ENCODE measurements around the gene SPAAR.
"Not testable (repeated sequence)": the region's sequence is repeated elsewhere in the genome, so short reads cannot be mapped to it uniquely, and the experiment has no call there.

SPAAR gene

DNA sequence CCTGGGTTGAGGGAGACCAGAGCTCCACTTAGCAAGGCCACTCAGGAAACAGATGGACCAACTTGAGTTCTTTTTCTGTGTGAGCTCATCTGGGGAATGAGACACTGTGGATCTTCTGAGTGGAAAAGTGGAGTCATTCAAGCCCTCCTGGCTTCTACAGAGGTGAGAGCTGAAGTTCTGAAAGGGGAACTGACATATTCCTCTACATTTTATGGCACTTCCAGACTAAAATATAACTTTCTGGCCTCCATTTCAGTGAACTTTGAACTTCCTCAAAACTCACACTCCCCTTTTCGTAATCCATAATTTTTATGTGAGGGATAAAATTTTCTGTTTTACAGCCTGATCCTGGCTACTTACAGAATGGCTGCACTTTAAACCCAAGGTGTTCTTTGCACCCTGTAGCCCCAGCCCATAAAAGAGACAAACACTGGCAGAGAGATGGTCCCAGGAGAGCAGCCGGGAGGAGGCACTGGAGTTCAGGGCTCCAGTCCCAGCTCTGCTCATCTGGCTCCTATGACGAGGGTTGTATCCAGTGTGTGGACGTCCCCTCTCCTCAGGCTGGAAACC lies 10.8 kb downstream of the SPAAR start:
- no peak overlapping the region for H3K4me3 ChIP-seq (ENCODE audit: low read depth, low read length)

DNA sequence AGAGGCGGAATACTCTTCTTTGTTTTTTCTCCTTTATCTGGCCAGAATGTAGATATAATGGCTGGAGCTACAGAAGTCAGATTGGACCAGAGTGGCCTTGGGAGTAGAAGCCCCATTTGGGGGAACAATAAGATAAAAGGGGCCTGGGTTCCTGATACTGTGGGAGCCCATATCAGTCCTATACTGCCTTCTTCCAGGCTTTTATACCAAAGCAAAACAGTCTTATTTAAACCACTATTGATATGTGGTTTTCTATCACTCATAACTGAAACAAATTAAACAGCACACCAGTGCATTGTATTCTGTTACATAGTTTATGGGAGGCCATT lies 14.3 kb downstream of the SPAAR start:
- H3K4me3 ChIP-seq (ENCODE audit: low read depth, low read length), result no peak overlapping the region

DNA sequence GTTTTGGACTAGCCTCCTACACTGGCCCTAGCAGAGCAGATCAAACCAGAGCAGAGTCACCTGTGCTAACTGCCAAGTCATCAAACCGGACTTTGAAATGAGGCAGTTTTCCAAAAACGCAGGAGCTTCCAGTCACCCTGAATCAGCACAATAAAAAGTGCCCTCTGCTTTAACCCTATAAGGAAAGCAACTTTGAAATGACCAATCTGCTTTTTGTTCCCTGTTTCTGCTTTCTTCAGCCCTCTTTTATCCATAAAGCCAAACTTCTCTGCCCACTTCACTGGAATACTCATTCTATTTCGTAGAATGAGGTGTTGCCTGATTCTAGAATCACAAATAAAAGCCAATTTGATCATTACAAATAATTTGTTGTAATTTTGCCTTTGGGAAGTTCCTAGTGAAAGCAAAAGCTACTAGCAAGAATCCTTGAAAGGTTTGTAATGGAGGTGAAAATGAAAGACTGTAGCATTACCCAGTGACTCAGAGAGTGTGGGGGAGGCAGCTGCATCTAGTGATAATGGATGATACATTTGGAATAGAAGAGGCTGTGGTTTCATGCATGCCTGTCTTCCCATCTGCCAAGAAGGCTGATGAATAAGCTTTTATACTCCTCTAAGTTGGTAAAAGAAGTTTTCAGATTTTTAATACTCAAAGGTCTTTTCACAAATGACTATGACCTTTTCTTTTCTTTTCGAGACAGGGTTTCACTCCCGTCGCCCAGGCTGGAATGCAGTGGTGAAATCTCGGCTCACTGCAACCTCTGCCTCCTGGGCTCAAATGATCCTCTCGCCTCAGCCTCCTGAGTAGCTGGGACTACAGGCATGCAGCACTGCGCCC lies 14.9 kb downstream of the SPAAR start:
- no peak overlapping the region for H3K4me3 ChIP-seq (ENCODE audit: low read depth, low read length)

DNA sequence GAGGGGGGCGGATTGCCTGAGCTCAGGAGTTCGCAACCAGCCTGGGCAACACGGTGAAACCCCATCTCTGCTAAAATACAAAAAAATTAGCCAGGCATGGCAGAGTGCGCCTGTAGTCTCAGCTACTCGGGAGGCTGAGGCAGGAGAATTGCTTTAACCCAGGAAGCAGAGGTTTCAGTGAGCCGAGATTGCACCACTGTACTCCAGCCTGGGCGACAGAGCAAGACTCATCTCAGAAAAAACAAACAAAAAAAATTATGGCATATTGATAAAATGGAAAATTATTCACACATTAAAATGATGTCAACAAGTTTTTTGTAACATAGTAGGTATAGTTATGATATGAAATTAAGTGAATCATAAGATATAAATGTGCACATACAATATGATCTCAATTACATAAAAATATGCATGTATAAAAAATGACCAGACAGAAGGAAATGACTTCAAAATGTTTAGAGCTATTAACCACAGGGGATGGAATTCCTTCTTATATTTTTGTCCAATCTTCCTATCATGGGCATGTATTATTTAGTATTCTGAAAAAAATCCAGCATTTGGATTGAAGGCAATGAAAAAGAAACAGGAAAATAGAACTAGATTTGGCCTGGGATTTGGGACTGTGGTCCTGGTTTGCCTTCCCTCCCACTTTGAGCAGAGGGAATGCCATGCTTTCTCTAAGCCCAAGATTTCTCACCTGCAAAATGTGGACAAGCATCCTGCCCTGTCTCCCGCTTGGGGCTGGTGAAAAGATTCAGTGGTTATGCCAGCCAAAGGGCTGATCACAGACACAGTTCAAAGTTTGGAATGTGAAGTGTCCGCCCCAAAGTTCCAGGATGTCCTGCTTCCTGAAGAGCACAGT lies 19.5 kb downstream of the SPAAR start:
- H3K4me3 ChIP-seq (ENCODE audit: low read depth, low read length), result no peak overlapping the region

DNA sequence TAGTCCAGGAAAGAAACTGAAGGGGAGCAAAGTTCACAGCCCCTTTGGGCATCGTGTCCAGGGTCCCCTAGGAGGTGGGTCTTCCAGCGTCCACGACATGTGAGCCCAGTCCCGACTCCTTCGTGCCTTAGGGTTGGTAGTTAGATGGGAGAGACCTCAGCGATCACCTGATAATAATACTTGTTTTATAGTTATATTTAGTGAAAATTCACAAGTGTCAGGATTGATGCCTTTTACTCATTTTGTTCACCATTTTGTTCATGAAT lies 20.1 kb downstream of the SPAAR start:
- no peak overlapping the region for H3K4me3 ChIP-seq (ENCODE audit: low read depth, low read length)

DNA sequence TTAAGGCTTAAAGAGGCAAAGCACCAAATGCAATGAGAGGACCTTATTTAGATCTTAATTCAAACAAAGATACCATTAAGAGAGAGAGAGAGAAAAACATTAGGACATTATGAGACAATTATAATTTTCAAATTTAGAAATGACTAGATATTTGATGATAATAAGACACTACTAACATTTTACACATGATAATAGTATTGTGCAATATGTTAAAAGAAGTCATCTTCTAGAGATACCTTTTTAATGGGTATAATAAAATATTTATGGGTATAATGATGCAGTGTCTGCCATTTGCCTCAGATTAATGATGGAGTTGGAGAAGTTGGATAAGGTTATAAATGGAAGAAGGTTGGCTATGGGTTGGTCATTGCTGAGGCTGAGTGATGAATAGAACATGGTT lies 21.2 kb downstream of the SPAAR start:
- H3K4me3 ChIP-seq (ENCODE audit: low read depth, low read length), result no peak overlapping the region

DNA sequence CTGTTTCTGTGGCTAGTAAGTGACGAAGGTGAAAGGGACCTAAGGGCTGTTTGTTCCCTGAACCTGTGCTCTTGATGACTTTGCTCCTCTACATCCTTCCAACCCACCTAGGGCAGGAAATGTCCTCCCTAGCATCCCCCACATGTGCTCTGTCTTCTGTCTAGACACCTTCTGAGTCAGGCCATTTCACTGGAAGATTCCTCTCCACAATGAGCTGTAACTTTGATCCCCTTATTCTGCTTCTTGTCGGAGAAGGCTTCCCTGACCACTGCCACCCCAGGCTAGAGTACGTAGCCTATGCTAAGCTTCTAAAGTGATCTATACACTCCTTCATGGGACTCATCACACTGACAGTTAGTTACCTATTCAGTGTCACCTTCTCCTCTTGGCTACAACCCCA lies 21.7 kb downstream of the SPAAR start:
- H3K4me3 ChIP-seq (ENCODE audit: low read depth, low read length), result no peak overlapping the region

DNA sequence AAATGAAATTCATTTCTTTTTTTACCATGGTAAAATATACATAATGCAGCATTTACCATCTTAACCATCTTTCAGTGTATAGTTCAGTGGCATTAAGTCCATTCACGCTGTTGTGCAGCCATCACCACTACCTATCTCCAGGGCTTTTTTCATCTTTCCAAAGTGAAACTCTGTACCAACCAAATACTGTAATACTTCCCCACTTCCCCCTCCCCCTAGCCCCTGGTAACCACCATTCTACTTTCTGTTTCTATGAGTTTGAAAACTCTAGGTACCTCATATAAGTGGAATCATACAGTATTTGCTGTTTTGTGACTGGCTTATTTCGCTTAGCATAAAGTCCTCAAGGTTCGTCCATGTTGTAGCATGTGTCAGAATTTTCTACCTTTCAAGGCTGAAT lies 23.4 kb downstream of the SPAAR start:
- no peak overlapping the region for H3K4me3 ChIP-seq (ENCODE audit: low read depth, low read length)

DNA sequence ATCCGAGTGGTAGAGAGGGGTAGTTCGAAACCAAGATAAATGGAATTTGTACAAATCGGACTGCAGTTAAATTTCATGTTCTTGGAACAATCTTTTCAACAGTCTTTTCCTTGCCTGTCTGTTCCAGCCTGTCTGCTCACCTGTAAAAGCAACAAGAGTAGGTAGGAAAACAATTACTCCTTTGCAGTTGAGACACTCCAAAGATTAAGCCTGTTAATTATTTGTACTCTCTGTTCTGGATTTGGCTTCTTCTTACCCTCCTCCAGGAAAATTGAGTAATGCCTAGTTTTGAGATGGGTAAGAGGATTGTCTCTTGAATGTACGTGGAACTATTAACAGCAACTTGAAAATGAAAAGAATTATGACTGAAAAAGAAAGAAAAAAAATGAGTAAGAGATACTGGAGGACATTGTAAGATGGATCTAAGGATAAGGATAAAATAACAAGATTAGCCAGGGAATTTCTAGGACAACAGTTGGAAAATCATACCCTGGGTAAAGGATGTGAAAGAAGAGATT lies 24.3 kb downstream of the SPAAR start:
- H3K4me3 ChIP-seq (ENCODE audit: low read depth, low read length), result no peak overlapping the region

DNA sequence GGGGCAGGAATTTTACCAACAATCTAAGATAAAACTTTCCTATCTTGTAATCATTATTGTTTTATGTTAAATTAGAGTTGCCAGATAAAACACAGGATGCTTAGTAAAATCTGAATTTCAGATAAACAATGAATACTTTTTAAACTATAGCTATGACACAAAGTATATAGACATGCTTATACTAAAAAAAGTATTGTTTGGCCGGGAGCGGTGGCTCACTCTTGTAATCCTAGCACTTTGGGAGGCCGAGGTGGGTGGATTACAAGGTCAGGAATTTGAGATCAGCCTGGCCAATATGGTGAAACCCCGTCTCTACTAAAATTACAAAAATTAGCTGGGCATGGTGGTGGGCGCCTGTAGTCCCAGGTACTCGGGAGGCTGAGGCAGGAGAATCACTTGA lies 24.8 kb downstream of the SPAAR start:
- H3K4me3 ChIP-seq (ENCODE audit: low read depth, low read length), result not testable (repeated sequence)

DNA sequence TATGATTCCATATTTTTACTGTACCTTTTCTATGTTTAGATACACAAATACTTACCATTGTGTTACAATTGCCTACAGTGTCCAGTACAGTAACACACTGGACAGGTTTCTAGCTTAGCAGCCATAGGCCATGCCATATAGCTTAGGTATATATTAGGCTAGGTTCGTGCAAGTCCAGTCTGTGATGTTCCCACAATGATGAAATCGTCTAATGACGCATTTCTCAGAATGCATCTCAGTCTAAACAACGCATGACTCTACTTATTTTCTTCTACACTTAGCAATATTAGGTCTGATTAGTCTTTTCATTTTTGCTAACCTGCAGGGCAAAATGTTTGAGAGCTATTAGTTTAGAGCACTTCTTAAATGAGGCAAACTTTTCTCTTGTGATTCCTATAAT lies 26.0 kb downstream of the SPAAR start:
- H3K4me3 ChIP-seq (ENCODE audit: low read depth, low read length), result no peak overlapping the region

DNA sequence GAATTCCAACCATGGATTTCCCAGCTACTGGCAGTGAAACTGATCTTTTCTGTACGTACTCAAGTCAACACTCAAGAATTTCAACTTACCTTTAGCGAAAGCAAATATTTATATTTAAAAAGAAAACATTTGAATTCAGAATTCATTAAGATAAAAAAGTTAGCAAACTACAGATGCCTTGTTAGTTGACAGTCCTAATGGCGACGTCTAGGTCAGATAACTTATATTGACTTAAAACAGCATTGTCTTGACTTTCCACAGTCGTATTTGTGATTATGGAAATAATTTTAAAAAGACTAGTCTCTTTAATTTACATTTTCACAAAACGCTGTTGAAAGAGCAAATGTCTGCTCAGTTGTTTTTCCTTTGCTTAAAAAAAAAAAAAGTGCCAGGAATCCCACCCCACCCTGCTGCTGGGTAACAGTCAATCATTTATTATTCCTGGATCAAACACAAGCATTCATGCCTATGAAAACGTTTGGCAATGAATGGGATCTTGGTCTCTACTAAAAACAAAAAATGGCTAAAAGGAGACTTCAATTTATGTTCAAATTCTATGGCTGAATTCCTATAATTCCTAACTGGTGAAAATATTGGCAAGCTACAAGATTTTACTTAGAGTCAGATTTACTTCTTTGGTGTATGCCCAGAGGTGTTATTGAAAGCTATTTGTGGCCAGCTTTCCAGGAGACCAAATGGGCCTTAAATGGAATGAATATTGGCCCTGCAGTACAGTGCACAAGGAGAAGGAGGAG lies 26.6 kb downstream of the SPAAR start:
- no peak overlapping the region for H3K4me3 ChIP-seq (ENCODE audit: low read depth, low read length)

DNA sequence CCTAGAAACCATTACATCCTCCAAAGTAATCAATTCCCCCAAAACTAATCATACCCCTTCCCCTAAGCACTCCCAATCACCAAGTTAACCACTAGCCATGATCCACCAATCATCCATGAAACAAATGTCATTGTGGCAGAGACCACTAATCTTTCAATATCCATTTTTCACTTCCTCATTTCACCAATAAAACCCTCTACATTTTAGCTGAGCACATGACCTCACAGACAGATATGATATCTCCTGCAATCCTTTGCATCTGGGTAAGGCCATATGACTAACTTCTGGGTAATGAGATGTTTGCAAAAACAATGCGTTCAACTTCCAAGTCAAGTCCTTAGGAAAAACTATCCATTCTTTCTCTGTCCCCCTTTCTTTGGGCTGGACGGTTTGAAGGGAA lies 27.9 kb downstream of the SPAAR start:
- no peak overlapping the region for H3K4me3 ChIP-seq (ENCODE audit: low read depth, low read length)

DNA sequence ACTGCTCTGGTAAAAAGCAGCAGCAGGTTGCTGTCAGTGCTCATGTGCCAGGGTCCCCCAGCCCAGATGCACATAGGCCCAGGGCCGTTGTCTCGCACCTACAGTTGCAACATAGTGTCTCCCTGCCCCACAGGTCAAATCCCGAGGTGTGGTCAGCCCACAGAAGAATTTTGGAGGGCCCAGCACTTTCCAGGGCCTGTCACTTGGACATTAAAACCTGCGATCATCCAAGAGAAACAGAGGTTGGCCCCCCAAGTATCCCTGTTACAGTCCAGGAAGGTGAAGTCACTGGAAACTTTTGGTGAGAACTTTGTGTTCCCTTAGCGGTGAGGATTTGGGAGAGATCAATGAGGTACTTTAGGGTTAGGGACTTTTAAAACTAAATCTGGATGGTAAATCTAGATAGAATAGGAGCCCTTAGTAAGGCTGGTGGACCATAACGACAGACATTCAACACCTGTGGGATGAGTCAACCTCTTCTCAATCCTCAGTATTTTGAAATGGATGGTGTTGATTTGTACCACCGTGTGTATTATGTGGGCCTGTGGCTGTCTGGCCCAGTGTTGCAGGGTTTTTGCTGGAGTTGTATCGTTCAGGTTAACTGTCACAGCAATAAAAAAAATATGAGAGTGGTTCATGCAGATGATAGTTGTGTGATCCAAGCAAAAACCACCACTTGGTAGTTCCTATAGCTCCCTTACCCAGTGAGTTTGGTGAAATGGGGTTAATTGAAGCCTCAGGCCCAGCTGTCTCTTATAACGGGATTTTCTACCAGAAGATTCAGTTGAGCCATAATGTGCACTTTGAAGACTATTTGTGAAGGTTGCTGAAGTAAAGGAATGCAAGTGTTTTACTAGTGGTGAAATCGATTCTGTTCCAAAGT lies 29.4 kb downstream of the SPAAR start:
- no peak overlapping the region for H3K4me3 ChIP-seq (ENCODE audit: low read depth, low read length)

DNA sequence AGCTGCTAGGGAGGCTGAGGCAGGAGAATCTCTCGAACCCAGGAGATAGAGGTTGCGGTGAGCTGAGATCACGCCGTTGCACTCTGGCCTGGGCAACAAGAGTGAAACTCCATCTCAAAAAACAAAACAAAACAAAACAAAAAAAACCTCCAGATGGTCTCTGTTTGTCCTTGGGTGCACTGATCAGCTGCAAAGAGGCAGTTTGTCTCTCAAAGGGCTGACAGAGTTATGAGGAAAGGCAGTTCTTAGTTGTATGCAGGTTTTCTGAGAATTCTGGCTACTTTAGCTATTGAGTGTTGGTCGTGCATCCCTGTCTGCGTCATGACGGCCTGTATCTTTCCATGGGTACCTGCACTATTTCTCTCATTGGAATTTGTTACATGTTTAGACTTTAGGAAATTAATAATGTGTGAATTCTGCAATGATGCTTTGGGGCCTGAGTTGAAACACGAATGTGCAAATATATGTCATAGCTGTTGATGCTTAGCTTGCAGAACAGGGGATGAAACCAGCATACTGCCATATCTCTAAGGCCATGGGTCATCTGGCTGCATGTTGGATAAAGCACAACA lies 30.5 kb downstream of the SPAAR start:
- H3K4me3 ChIP-seq (ENCODE audit: low read depth, low read length), result no peak overlapping the region

DNA sequence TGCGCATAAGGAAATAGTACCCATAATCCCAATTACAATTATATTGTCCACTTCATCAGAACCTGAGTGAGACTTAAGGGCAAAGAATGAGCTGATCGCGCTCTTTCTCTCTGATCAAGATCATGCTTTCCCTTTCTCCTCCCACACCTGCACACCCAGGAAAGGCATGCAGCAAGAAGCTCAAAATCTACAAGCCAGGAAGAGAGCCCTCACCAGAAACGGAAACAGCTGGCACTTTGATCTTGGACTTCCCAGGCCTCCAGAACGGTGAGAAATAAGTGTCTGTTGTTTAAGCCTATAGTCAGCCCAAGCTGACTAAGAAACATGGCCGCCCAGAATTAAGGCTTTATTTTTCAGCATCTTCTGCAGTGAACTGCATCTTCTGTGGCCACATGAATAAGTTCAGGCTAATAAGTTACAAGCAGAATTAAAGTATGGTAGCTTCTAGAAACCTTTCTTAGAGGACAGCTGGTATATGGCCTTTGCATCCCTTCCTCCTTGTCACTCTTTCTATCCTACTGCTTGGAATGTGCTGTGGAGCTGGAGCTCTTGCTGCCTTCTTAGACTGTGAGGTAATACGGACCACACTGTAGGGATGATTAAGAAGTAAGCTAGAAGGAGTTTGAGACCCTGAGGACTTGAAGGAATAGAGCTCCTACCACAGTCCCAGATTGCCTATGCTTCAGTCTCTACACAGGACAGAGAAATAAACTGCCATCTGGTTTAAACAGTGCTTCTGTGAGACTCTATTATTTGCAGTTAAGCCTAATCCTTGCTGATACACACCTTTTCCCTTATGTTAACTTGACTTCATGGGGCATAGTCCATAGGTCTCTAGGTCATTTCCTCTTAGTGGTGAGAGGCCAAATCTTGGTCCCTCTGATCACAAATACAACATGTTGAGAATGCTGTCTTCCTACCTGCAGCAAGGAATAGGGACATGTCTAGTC lies 31.4 kb downstream of the SPAAR start:
- no peak overlapping the region for H3K4me3 ChIP-seq (ENCODE audit: low read depth, low read length)

DNA sequence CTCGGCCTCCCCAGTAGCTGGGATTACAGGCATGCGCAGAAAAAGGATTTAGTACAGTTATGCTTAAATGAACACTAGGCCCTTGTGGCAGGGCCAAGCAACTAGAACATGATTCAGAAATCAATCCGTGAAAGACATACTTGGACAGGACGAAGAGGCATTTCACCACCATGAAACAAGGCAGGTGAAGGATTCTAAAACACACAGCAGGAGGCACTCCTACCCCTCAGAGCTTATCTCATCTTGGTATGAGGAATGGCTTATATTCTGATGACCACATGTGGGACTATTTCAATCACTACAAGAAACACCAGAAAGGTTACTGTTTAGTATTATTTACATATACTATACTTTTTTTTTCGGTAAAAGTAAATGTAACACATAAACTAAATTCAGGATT lies 33.0 kb downstream of the SPAAR start:
- no peak overlapping the region for H3K4me3 ChIP-seq (ENCODE audit: low read depth, low read length)

DNA sequence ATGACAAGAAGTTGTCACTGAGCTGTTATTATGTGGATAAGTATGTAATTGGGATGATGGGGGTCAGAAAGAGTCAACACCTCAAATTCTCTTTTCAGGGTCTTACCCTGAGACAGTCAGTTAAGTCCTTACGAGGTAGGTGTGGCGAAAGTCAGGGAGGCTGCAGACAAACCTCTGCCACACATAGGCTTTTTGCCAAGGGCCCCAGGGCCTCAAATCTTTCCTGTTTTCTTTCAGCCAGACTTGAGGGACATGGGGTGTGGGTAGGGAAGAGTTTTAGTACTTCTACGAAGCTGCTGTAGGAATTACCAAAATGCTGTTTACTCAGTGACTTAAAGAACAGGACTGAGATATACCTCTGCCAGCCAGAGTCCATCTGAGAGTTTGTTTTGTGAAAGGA lies 34.9 kb downstream of the SPAAR start:
- no peak overlapping the region for H3K4me3 ChIP-seq (ENCODE audit: low read depth, low read length)

DNA sequence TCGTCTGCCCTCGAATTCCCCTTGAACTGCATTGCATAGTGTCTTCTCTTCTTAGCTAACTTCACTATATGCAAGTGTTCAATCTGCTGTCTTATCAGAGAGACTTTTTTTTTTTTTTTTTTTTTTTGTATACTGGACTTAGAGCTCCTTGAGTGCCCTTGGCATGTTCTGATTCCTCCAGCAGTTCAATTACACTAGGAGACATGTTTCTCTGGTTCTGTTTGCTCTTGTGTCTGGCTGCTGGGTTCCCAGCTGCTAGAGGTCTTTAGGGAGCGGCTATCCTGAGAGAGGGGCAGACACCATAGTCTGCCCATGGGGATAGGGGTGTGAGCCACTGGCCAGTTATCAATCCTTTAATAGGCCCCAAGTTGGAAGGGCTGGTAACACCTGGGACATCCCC lies 35.6 kb downstream of the SPAAR start:
- H3K4me3 ChIP-seq (ENCODE audit: low read depth, low read length), result no peak overlapping the region
